ENCODE measurements around the gene NUP107. TPM values are rescaled to one million over a fixed set of nuclear protein-coding genes. Genes with fewer than 3 reads are reported as not detected.

Gene NUP107
- total and polyA plus RNA-seq, 7 experiments from 2014 or later, result 25.5 to 80.9 (median 51.4) TPM

- ATAC-seq, result no peak
- ChIA-PET POLR2A (interaction anchor here (1.1 kb wide), 1 partner anchor 57 kb away, joined by 5 read pairs; the partner anchor contains the start of gene MDM2), CTCF (no interaction called here)
- peak overlapping the region in 2 of 10 donors; percentile 4 to 11 for H3K4me3 Mint-ChIP-seq
- H3K36me3 Mint-ChIP-seq, result peaks cover 5 to 36% (median 24%) of the 10 kb centered on the region in 5 donors
- no peaks in the 10 kb centered on the region for H3K27me3 Mint-ChIP-seq
- peak overlapping the region in 7 of 9 donors; percentile 1 to 81 (median 34) for H3K27ac Mint-ChIP-seq
- intact Hi-C loops (cut with micrococcal nuclease), result loop anchor here (5.0 to 10.0 kb wide), 4 partner anchors 42 to 1492 kb away; partner anchors contain the start of genes CAND1 (in 1 of the 2) and CNOT2 (in 1 of the 2)
- Histone ChIP-seq H3K27me3 (ENCODE audit: control insufficient read depth in 2 of 2, insufficient read depth in 2 of 2, low read length in 2 of 2) (no peaks in the 10 kb centered on the region), H3K36me3 (ENCODE audit: control insufficient read depth in 2 of 3, insufficient read depth in 3 of 3, low read length in 3 of 3) (peaks cover 0 to 20% (median 0%) of the 10 kb centered on the region in 3 experiments), H3K4me3 (ENCODE audit: low read length) (no peak overlapping the region), H3K9me3 (ENCODE audit: control insufficient read depth in 2 of 3, low read length in 3 of 3) (no peaks in the 10 kb centered on the region), H3K4me1 (ENCODE audit: control insufficient read depth in 2 of 2, insufficient read depth in 2 of 2, low read length in 2 of 2) (peaks cover 7 to 16% of the 10 kb centered on the region in 2 donors), H3K27ac (ENCODE audit: low read depth, low read length) (no peak overlapping the region)
- H3K9me3 Mint-ChIP-seq, result no peaks in the 10 kb centered on the region
- no peak for DNase-seq
- peaks cover 26 to 51% (median 44%) of the 10 kb centered on the region in 7 donors for H3K4me1 Mint-ChIP-seq
Measured at GRCh38 chr12:68749861-68750260, 63.1 kb downstream of the NUP107 start.

- no peak overlapping the region for H3K27ac ChIP-seq (ENCODE audit: low read depth, low read length)
- intact Hi-C loops (cut with micrococcal nuclease), result no loop called here
- Mint-ChIP-seq H3K27ac (peak overlapping the region; percentile 0 to 81 (median 48)), H3K4me1 (peaks cover 26 to 47% (median 40%) of the 10 kb centered on the region in 7 donors), H3K9me3 (no peaks in the 10 kb centered on the region), H3K27me3 (no peaks in the 10 kb centered on the region), H3K4me3 (peak overlapping the region in 1 of 10 donors; percentile 4), H3K36me3 (peaks cover 5 to 43% (median 26%) of the 10 kb centered on the region in 5 donors)
- ChIA-PET POLR2A (no interaction called here), CTCF (no interaction called here)
- no peaks in the 10 kb centered on the region for H3K27me3 ChIP-seq (ENCODE audit: control insufficient read depth in 2 of 2, insufficient read depth in 2 of 2, low read length in 2 of 2)
- ATAC-seq, result no peak
- peaks cover 0 to 27% (median 0%) of the 10 kb centered on the region in 3 experiments for H3K36me3 ChIP-seq (ENCODE audit: control insufficient read depth in 2 of 3, insufficient read depth in 3 of 3, low read length in 3 of 3)
- H3K4me1 ChIP-seq (ENCODE audit: control insufficient read depth in 2 of 2, insufficient read depth in 2 of 2, low read length in 2 of 2), result peaks cover 7 to 16% of the 10 kb centered on the region in 2 donors
- no peaks in the 10 kb centered on the region for H3K9me3 ChIP-seq (ENCODE audit: control insufficient read depth in 2 of 3, low read length in 3 of 3)
- no peak overlapping the region for H3K4me3 ChIP-seq (ENCODE audit: low read length)
- DNase-seq, result no peak
Measured at GRCh38 chr12:68750506-68750905, 63.7 kb downstream of the NUP107 start.

- H3K4me3 Mint-ChIP-seq, result no peak overlapping the region
Measured at GRCh38 chr12:68755536-68756243, 68.9 kb downstream of the NUP107 start.

GRCh38 chr12:68759852-68760251, 73.1 kb downstream of the NUP107 start:
- H3K9me3 Mint-ChIP-seq, result no peaks in the 10 kb centered on the region
- H3K4me3 Mint-ChIP-seq, result no peak overlapping the region
- intact Hi-C loops (cut with micrococcal nuclease), result no loop called here
- peaks cover 0 to 11% (median 3%) of the 10 kb centered on the region in 7 donors for H3K4me1 Mint-ChIP-seq
- ATAC-seq, result no peak
- ChIA-PET POLR2A (interaction anchor here (0.9 kb wide), 1 partner anchor 48 kb away, joined by 3 read pairs; no protein-coding TSS in a partner anchor), CTCF (no interaction called here)
- H3K27ac Mint-ChIP-seq, result no peak overlapping the region
- no peak for DNase-seq
- Histone ChIP-seq H3K27me3 (ENCODE audit: control insufficient read depth in 2 of 2, insufficient read depth in 2 of 2, low read length in 2 of 2) (no peaks in the 10 kb centered on the region), H3K27ac (ENCODE audit: low read depth, low read length) (no peak overlapping the region), H3K4me1 (ENCODE audit: control insufficient read depth in 2 of 2, insufficient read depth in 2 of 2, low read length in 2 of 2) (no peaks in the 10 kb centered on the region), H3K9me3 (ENCODE audit: control insufficient read depth in 2 of 3, low read length in 3 of 3) (no peaks in the 10 kb centered on the region), H3K36me3 (ENCODE audit: control insufficient read depth in 2 of 3, insufficient read depth in 3 of 3, low read length in 3 of 3) (peaks cover 0 to 37% (median 0%) of the 10 kb centered on the region in 3 experiments), H3K4me3 (ENCODE audit: low read length) (no peak overlapping the region)
- no peaks in the 10 kb centered on the region for H3K27me3 Mint-ChIP-seq
- peaks cover 8 to 67% (median 32%) of the 10 kb centered on the region in 5 donors for H3K36me3 Mint-ChIP-seq

More at GRCh38 chr12:68755536-68756243, 68.9 kb downstream of the NUP107 start:
- no peaks in the 10 kb centered on the region for H3K27me3 ChIP-seq (ENCODE audit: control insufficient read depth in 2 of 2, insufficient read depth in 2 of 2, low read length in 2 of 2)
- no peak overlapping the region for H3K4me3 ChIP-seq (ENCODE audit: low read length)
- no peaks in the 10 kb centered on the region for H3K9me3 ChIP-seq (ENCODE audit: control insufficient read depth in 2 of 3, low read length in 3 of 3)
- H3K27ac ChIP-seq (ENCODE audit: low read depth, low read length), result no peak overlapping the region
- Mint-ChIP-seq H3K36me3 (peaks cover 5 to 65% (median 33%) of the 10 kb centered on the region in 5 donors), H3K4me1 (peaks cover 0 to 7% (median under 1%) of the 10 kb centered on the region in 7 donors), H3K27me3 (no peaks in the 10 kb centered on the region), H3K27ac (no peak overlapping the region), H3K9me3 (no peaks in the 10 kb centered on the region)
- CTCF ChIA-PET, result no interaction called here
- POLR2A ChIA-PET, result no interaction called here
- intact Hi-C loops (cut with micrococcal nuclease), result no loop called here
- DNase-seq (no peak), ATAC-seq (no peak)
- H3K4me1 ChIP-seq (ENCODE audit: control insufficient read depth in 2 of 2, insufficient read depth in 2 of 2, low read length in 2 of 2), result no peaks in the 10 kb centered on the region
- H3K36me3 ChIP-seq (ENCODE audit: control insufficient read depth in 2 of 3, insufficient read depth in 3 of 3, low read length in 3 of 3), result peaks cover 0 to 35% (median 0%) of the 10 kb centered on the region in 3 experiments

- no peak for ATAC-seq
- Histone ChIP-seq H3K9me3 (ENCODE audit: control insufficient read depth in 2 of 3, low read length in 3 of 3) (no peaks in the 10 kb centered on the region), H3K36me3 (ENCODE audit: control insufficient read depth in 2 of 3, insufficient read depth in 3 of 3, low read length in 3 of 3) (peaks cover 0 to 26% (median 0%) of the 10 kb centered on the region in 3 experiments), H3K4me3 (ENCODE audit: low read length) (no peak overlapping the region), H3K27ac (ENCODE audit: low read depth, low read length) (no peak overlapping the region), H3K27me3 (ENCODE audit: control insufficient read depth in 2 of 2, insufficient read depth in 2 of 2, low read length in 2 of 2) (no peaks in the 10 kb centered on the region), H3K4me1 (ENCODE audit: control insufficient read depth in 2 of 2, insufficient read depth in 2 of 2, low read length in 2 of 2) (no peaks in the 10 kb centered on the region)
- H3K4me1 Mint-ChIP-seq, result peaks cover 0 to 11% (median 3%) of the 10 kb centered on the region in 7 donors
- no peak overlapping the region for H3K4me3 Mint-ChIP-seq
- H3K36me3 Mint-ChIP-seq, result peaks cover 8 to 56% (median 27%) of the 10 kb centered on the region in 5 donors
- H3K27me3 Mint-ChIP-seq, result no peaks in the 10 kb centered on the region
- DNase-seq, result no peak
- ChIA-PET CTCF (no interaction called here), POLR2A (no interaction called here)
- intact Hi-C loops (cut with micrococcal nuclease), result no loop called here
- H3K9me3 Mint-ChIP-seq, result no peaks in the 10 kb centered on the region
- peak overlapping the region in 2 of 9 donors; percentile 7 to 18 for H3K27ac Mint-ChIP-seq
Measured at GRCh38 chr12:68760806-68761441, 74.1 kb downstream of the NUP107 start.

- no peak overlapping the region for H3K4me3 Mint-ChIP-seq
- intact Hi-C loops (cut with micrococcal nuclease), result no loop called here
- Histone ChIP-seq H3K36me3 (ENCODE audit: control insufficient read depth in 2 of 3, insufficient read depth in 3 of 3, low read length in 3 of 3) (peaks cover 0 to 22% (median 0%) of the 10 kb centered on the region in 3 experiments), H3K27ac (ENCODE audit: low read depth, low read length) (no peak overlapping the region), H3K4me1 (ENCODE audit: control insufficient read depth in 2 of 2, insufficient read depth in 2 of 2, low read length in 2 of 2) (no peaks in the 10 kb centered on the region), H3K9me3 (ENCODE audit: control insufficient read depth in 2 of 3, low read length in 3 of 3) (no peaks in the 10 kb centered on the region), H3K4me3 (ENCODE audit: low read length) (no peak overlapping the region), H3K27me3 (ENCODE audit: control insufficient read depth in 2 of 2, insufficient read depth in 2 of 2, low read length in 2 of 2) (no peaks in the 10 kb centered on the region)
- no peaks in the 10 kb centered on the region for H3K9me3 Mint-ChIP-seq
- peaks cover 0 to 11% (median 3%) of the 10 kb centered on the region in 7 donors for H3K4me1 Mint-ChIP-seq
- H3K27ac Mint-ChIP-seq, result peak overlapping the region in 4 of 9 donors; percentile 1 to 76 (median 30)
- H3K27me3 Mint-ChIP-seq, result no peaks in the 10 kb centered on the region
- POLR2A ChIA-PET, result no interaction called here
- peaks cover 8 to 51% (median 26%) of the 10 kb centered on the region in 5 donors for H3K36me3 Mint-ChIP-seq
- ATAC-seq, result no peak
- no peak for DNase-seq
- CTCF ChIA-PET, result no interaction called here
Measured at GRCh38 chr12:68761442-68761812, 74.6 kb downstream of the NUP107 start.
